IMR-90 (cell line): ENCODE measurements around the gene TRMT1. TPM values are rescaled to one million over a fixed set of nuclear protein-coding genes. Genes with fewer than 3 reads are reported as not detected.

Experiments
- ATAC-seq: fragments of 200-7000 bp; cut with Tn5 transposase; 2 replicates; pipeline ENCODE4 v1.9.1; 2020; ENCODE audit warnings: low read depth, mild to moderate bottlenecking, moderate library complexity
- BruUV-seq: library from RNA; stranded (reverse); fragments of 400-500 nt; replicated peaks from 2 replicates; lab custom pipeline; 2021; lab: Mats Ljungman, UMichigan
- CTCF ChIA-PET: fragments of 300-600 bp; formaldehyde crosslinking; extraction: SDS; loops from one replicate; lab custom pipeline; 2021; ENCODE audit warnings: antibody characterized with exemption; lab: Yijun Ruan, JAX
- POLR2A ChIA-PET: fragments of 300-600 bp; sonication (Branson Sonifier 250); formaldehyde crosslinking; loops from one replicate; lab custom pipeline; 2022; ENCODE audit warnings: antibody characterized with exemption; ENCODE audit not compliant: unreplicated experiment; lab: Charles Lee
- DNase-seq: peaks from one replicate; pipeline ENCODE4 v3.0.0; 2013
- H2AFZ ChIP-seq: replicated peaks from 2 replicates; pipeline ENCODE3; 2013; ENCODE audit warnings: low read length, mild to moderate bottlenecking; ENCODE audit not compliant: poor library complexity
- H2AK5ac ChIP-seq: 2 replicates; pipeline ENCODE4 v1.6.1; 2013; ENCODE audit warnings: low read depth, low read length, inconsistent platforms
- H2AK9ac ChIP-seq: replicated peaks from 2 replicates; pipeline ENCODE3; 2013; ENCODE audit warnings: mild to moderate bottlenecking, low read depth, low read length, moderate library complexity; ENCODE audit not compliant: poor library complexity
- H2BK120ac ChIP-seq: 2 replicates; pipeline ENCODE4 v1.6.1; 2013; ENCODE audit warnings: low read depth, low read length, inconsistent platforms
- H2BK15ac ChIP-seq: 3 replicates; pipeline ENCODE4 v1.6.1; 2013; ENCODE audit warnings: low read depth, low read length, inconsistent platforms
- H2BK20ac ChIP-seq: 2 replicates; pipeline ENCODE4 v1.6.1; 2013; ENCODE audit warnings: low read depth, mild to moderate bottlenecking, inconsistent platforms, low read length, moderate library complexity
- H2BK5ac ChIP-seq: 2 replicates; pipeline ENCODE4 v1.6.1; 2013; ENCODE audit warnings: mild to moderate bottlenecking, low read depth, low read length, inconsistent platforms; ENCODE audit not compliant: poor library complexity, severe bottlenecking
- H3K14ac ChIP-seq: replicated peaks from 2 replicates; pipeline ENCODE4 v1.6.1; 2013; ENCODE audit warnings: low read depth, low read length, inconsistent platforms
- H3K18ac ChIP-seq: 2 replicates; pipeline ENCODE4 v1.6.1; 2013; ENCODE audit warnings: low read depth, low read length, control low read depth
- H3K23ac ChIP-seq: 2 replicates; pipeline ENCODE4 v1.6.1; 2013; ENCODE audit warnings: low read depth, low read length, inconsistent platforms
- H3K27ac ChIP-seq: 2 replicates; pipeline ENCODE4 v1.5.1; 2013; ENCODE audit warnings: mild to moderate bottlenecking, control low read depth, low read length; ENCODE audit not compliant: insufficient read depth
- H3K27me3 ChIP-seq: 2 replicates; pipeline ENCODE4 v1.6.1; 2013; ENCODE audit warnings: low read length; ENCODE audit not compliant: control insufficient read depth, insufficient read depth
- H3K36me3 ChIP-seq: 2 replicates; pipeline ENCODE4 v1.6.1; 2013; ENCODE audit warnings: low read length, mixed read lengths; ENCODE audit not compliant: control insufficient read depth, insufficient read depth
- H3K4ac ChIP-seq: 2 replicates; pipeline ENCODE4 v1.6.1; 2013; ENCODE audit warnings: low read depth, low read length, inconsistent platforms
- H3K4me1 ChIP-seq: 2 replicates; pipeline ENCODE4 v1.6.1; 2013; ENCODE audit warnings: low read length, mixed read lengths; ENCODE audit not compliant: control insufficient read depth, insufficient read depth
- H3K4me2 ChIP-seq: 2 replicates; pipeline ENCODE4 v1.6.1; 2013; ENCODE audit warnings: low read depth, mild to moderate bottlenecking, control low read depth, low read length, moderate library complexity
- H3K4me3 ChIP-seq: 2 replicates; pipeline ENCODE4 v1.5.1; 2013; ENCODE audit warnings: low read depth, mild to moderate bottlenecking, control low read depth, low read length, moderate library complexity; ENCODE audit not compliant: insufficient read depth
- H3K56ac ChIP-seq: 2 replicates; pipeline ENCODE4 v1.6.1; 2013; ENCODE audit warnings: low read length, inconsistent platforms; ENCODE audit not compliant: insufficient read depth; ENCODE audit errors: extremely low read depth
- H3K79me1 ChIP-seq, 2 experiments: 2 replicates each; pipeline ENCODE4 v1.6.1; 2013; ENCODE audit warnings: low read length in 2 of 2, inconsistent platforms in 1 of 2, low read depth in 1 of 2
- H3K9ac ChIP-seq: 2 replicates; pipeline ENCODE4 v1.6.1; 2013; ENCODE audit warnings: low read depth, low read length, control low read depth
- H3K9me1 ChIP-seq: 2 replicates; pipeline ENCODE4 v1.6.1; 2013; ENCODE audit warnings: low read length, inconsistent platforms; ENCODE audit not compliant: insufficient read depth
- H3K9me3 ChIP-seq: 2 replicates; pipeline ENCODE4 v1.6.1; 2013; ENCODE audit warnings: low read length; ENCODE audit not compliant: control insufficient read depth, insufficient read depth
- H4K20me1 ChIP-seq: 2 replicates; pipeline ENCODE4 v1.6.1; 2013; ENCODE audit warnings: low read length, inconsistent platforms; ENCODE audit not compliant: insufficient read depth
- H4K5ac ChIP-seq: 2 replicates; pipeline ENCODE4 v1.6.1; 2013; ENCODE audit warnings: mild to moderate bottlenecking, low read depth, low read length, control low read depth
- H4K8ac ChIP-seq, 2 experiments: 2 replicates each; pipeline ENCODE4 v1.6.1; 2013; ENCODE audit warnings: low read depth in 2 of 2, low read length in 2 of 2, control low read depth in 1 of 2, inconsistent platforms in 1 of 2
- H4K91ac ChIP-seq: 2 replicates; pipeline ENCODE4 v1.6.1; 2013; ENCODE audit warnings: low read depth, low read length, inconsistent platforms; ENCODE audit not compliant: insufficient read depth
- BHLHE40 ChIP-seq: fragments of 150-350 bp; IDR thresholded peaks from 2 replicates; pipeline ENCODE4 v1.6.1; 2016; ENCODE audit warnings: mild to moderate bottlenecking, low read depth, low read length
- CTCF ChIP-seq: conservative IDR thresholded peaks from 2 replicates; pipeline ENCODE4 v1.5.1; 2012; ENCODE audit warnings: mild to moderate bottlenecking, low read depth, low read length, improper control_type of control experiment
- FOS ChIP-seq: fragments of 150-350 bp; IDR thresholded peaks from 2 replicates; pipeline ENCODE4 v1.6.1; 2016; ENCODE audit warnings: low read depth, low read length
- MAFK ChIP-seq: IDR thresholded peaks from 2 replicates; pipeline ENCODE4 v1.6.1; 2012; ENCODE audit warnings: low read depth, low read length, improper control_type of control experiment
- MAZ ChIP-seq: IDR thresholded peaks from 2 replicates; pipeline ENCODE4 v1.6.1; 2012; ENCODE audit warnings: low read depth, mild to moderate bottlenecking, low read length, improper control_type of control experiment, moderate library complexity, borderline replicate concordance
- MXI1 ChIP-seq: IDR thresholded peaks from 2 replicates; pipeline ENCODE4 v1.6.1; 2012; ENCODE audit warnings: low read depth, mild to moderate bottlenecking, low read length, moderate library complexity, borderline replicate concordance
- NFE2L2 ChIP-seq: fragments of 150-350 bp; IDR thresholded peaks from 2 replicates; pipeline ENCODE4 v1.6.1; 2016; ENCODE audit warnings: low read depth, mild to moderate bottlenecking, low read length
- POLR2A ChIP-seq: IDR thresholded peaks from 2 replicates; pipeline ENCODE4 v1.6.1; 2012; ENCODE audit warnings: mild to moderate bottlenecking, low read depth, low read length
- RAD21 ChIP-seq: IDR thresholded peaks from 2 replicates; pipeline ENCODE4 v1.6.1; 2012; ENCODE audit warnings: low read length, improper control_type of control experiment
- RCOR1 ChIP-seq: IDR thresholded peaks from 2 replicates; pipeline ENCODE4 v1.6.1; 2012; ENCODE audit warnings: mild to moderate bottlenecking, low read length, improper control_type of control experiment; ENCODE audit not compliant: insufficient replicate concordance
- SMC3 ChIP-seq: fragments of 150-350 bp; IDR thresholded peaks from 2 replicates; pipeline ENCODE4 v1.6.1; 2016; ENCODE audit warnings: low read depth, mild to moderate bottlenecking, antibody characterized with exemption, low read length, moderate library complexity
- USF2 ChIP-seq: fragments of 150-350 bp; IDR thresholded peaks from 2 replicates; pipeline ENCODE4 v1.6.1; 2017; ENCODE audit warnings: mild to moderate bottlenecking, antibody characterized with exemption, low read length, low read depth
- WGBS, 2 experiments: methylation state at CpG; one replicate each; pipeline versions ENCODE4 v1.1.5 to v1.1.7; 2013; ENCODE audit warnings: missing lambda C conversion rate in 2 of 2; ENCODE audit not compliant: insufficient read length in 1 of 2; ENCODE audit errors: extremely low coverage in 2 of 2; 5-methylcytosine and 5-hydroxymethylcytosine counted together
- dilution Hi-C: fragments of 300-500 bp; cut with HindIII; formaldehyde crosslinking; loops from one replicate; pipeline ENCODE4 v1.14.3; 2018; ENCODE audit warnings: low sequenced_read_pairs; ENCODE audit not compliant: unreplicated experiment
- in situ Hi-C: fragments of 300-500 bp; cut with MboI; formaldehyde crosslinking; loops from 3 replicates; pipeline ENCODE4 v1.14.3; 2019; ENCODE audit warnings: low sequenced_read_pairs, inconsistent platforms, mixed read lengths
- intact Hi-C: fragments of 100-400 bp; cut with micrococcal nuclease; formaldehyde crosslinking; loops from 2 replicates; pipeline ENCODE4 v1.10.0; 2022
- polyA plus RNA-seq, 3 experiments: library from polyadenylated mRNA; depleted of rRNA; stranded (reverse); fragments of >200 nt; gene quantifications; 2 replicates each; pipeline ENCODE4 v1.2.3, GENCODE V29; 2012; ENCODE audit warnings: low replicate concordance in 1 of 3
- total RNA-seq: library from RNA; depleted of rRNA; stranded (reverse); fragments of >200 nt; gene quantifications from 2 replicates; pipeline ENCODE4 v1.2.3, GENCODE V29; 2012

The TRMT1 gene
- total and polyA plus RNA-seq, 2 of the 4 experiments (the other 2 are of a cell fraction), result 28.3 to 56.0 TPM

- no peak for TF ChIP-seq USF2
Observed at GRCh38 chr19:13102666-13103580, 13.6 kb downstream of the TRMT1 start, which contains the start of gene LYL1 (continued).

GRCh38 chr19:13102416-13102665 is 14.2 kb downstream of the TRMT1 start:
- no peak; the same call in 1 of the 2 replicates for ATAC-seq
- no TSS peak for BruUV-seq
- TF ChIP-seq RCOR1 (no peak), MAFK (no peak), SMC3 (no peak), NFE2L2 (no peak), MAZ (no peak), BHLHE40 (no peak), USF2 (no peak), CTCF (no peak), MXI1 (no peak), RAD21 (no peak), POLR2A (no peak), FOS (no peak)

More at GRCh38 chr19:13102416-13102665, 14.2 kb downstream of the TRMT1 start:
- Histone ChIP-seq H3K4me2 (peak overlapping the region; percentile 20), H2BK15ac (no peak overlapping the region), H2AFZ (peak overlapping the region; percentile 81), H3K4ac (peak overlapping the region; percentile 66), H3K4me1 (peaks cover 12% of the 10 kb centered on the region), H4K5ac (peak overlapping the region; percentile 18; the same call in 1 of the 2 replicates), H3K4me3 (no peak overlapping the region), H2AK5ac (no peak overlapping the region; the same call in 1 of the 2 replicates), H3K9me3 (no peaks in the 10 kb centered on the region), H3K23ac (no peak overlapping the region; the same call in 1 of the 2 replicates), H2BK120ac (0 out of 2 replicates have a peak overlapping the region, but pooled peaks have one; percentile 37), H3K27me3 (no peaks in the 10 kb centered on the region), H3K14ac (no peak overlapping the region), H3K9ac (peak overlapping the region; percentile 39), H4K20me1 (no peaks in the 10 kb centered on the region; the same call in 1 of the 2 replicates), H3K79me1 (peaks cover 0 to 17% of the 10 kb centered on the region in 2 experiments; a peak in 1 of 4 replicates), H3K18ac (no peak overlapping the region), H3K27ac (peak overlapping the region; percentile 45; the same call in 1 of the 2 replicates), H3K36me3 (peaks cover 11% of the 10 kb centered on the region), H2AK9ac (no peak overlapping the region), H3K9me1 (0 out of 2 replicates have a peak, but pooled peaks cover 4% of the 10 kb centered on the region), H4K8ac (peak overlapping the region; percentile 6 to 31; a peak in 2 of 4 replicates), H2BK20ac (no peak overlapping the region), H3K56ac (no peak overlapping the region), H2BK5ac (no peak overlapping the region), H4K91ac (no peak overlapping the region; the same call in 1 of the 2 replicates)
- DNase-seq, result no peak
- POLR2A ChIA-PET, result no interaction called here
- WGBS, 2 experiments, result 5% methylated on average over 4 of the region's 7 CpGs; no CpG with 5 or more reads in 1 of the 2 experiments
- CTCF ChIA-PET, result no interaction called here
- in situ Hi-C loops (no loop called here), dilution Hi-C loops (no loop called here), intact Hi-C loops (no loop called here)
